HG03460 (cell line): ENCODE measurements around the gene APBB2.

Experiments
- ATAC-seq: cut with Tn5 transposase; IDR thresholded peaks from one replicate; pipeline ENCODE4 v1.9.1; 2021; ENCODE audit not compliant: unreplicated experiment

Gene APBB2

DNA sequence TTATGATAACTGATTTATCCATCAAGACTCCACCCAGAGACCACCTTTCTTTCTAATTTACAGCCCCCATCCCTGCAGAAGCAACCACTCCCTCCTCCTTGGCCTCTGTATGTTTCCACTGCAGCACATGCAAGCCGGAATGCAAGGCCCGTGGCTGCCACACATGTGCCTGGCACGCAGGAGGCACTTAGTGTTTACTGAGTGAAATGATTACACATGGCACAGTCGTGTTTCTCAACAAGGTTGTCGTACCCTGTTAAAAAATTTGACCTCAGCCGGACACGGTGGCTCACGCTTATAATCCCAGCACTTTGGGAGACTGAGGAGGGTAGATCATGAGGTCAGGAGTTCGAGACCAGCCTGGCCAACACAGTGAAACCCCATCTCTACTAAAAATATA lies 104.3 kb downstream of the APBB2 start:
- no peak for ATAC-seq

DNA sequence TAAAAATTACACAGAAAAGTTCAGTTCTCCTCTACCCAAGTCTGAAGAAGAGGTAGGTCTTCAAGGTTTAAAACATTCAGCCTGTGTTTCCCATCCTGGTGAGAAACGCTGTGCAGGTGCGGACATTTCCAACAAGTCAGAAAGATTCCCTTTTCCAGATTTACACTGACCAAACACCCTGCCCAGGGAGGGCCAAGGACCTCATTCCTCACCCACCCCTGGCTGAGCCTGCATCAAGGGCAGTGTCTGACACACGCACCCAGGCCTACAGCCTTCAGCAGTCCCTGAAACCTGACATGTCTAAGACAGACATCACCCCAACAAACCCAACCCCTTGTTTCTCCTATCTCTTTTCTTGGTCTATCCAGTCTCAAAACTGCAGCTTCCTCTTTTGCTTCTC lies 105.9 kb downstream of the APBB2 start:
- no peak for ATAC-seq

DNA sequence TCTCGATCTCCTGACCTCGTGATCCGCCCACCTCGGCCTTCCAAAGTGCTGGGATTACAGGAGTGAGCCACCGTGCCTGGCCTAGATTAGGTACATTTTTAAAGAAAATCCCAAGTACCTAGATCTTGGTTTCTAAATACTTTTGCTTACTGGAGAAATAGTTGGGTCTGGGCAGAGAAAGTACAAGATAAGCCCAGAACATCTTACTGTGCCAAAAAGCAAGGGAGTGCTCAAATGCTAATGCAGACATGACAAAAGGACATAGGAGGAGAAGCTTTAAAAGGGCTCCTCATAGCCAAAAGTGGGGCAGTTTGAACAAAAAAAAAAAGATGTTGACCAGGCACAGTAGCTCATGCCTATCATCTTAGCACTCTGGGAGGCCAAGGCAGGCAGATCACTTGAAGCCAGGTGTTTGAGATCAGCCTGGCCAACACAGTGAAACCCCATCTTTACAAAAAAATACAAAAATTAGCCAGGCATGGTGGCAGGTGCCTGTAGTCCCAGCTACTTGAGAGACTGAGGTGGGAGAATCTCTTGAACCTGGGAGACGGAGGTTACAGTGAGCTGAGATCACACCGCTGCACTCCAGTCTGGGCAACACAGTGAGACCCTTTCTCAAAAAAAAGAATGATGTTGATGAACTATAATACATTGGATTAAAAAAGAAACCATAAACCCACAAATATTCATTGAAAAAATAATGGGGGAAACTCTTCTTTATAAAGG lies 107.5 kb downstream of the APBB2 start:
- ATAC-seq = no peak

DNA sequence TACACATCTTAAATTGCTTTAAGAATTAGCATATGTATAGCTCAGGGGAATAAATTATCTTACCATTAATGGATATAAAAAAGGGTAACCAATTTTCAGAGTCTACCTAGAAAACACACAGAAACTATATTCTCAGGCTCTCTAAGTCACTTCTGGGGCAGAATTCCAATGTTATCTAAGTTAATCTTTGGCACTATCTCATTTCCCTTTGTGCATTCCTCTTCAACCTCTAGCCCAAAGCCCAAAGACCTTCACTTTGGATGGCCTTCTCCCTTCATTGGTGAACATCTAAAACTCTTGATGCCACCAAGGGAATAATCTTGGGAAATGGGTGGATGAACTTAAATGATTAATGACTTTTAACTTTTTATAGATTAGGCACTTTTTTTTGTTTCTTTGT lies 108.3 kb downstream of the APBB2 start:
- no peak for ATAC-seq

DNA sequence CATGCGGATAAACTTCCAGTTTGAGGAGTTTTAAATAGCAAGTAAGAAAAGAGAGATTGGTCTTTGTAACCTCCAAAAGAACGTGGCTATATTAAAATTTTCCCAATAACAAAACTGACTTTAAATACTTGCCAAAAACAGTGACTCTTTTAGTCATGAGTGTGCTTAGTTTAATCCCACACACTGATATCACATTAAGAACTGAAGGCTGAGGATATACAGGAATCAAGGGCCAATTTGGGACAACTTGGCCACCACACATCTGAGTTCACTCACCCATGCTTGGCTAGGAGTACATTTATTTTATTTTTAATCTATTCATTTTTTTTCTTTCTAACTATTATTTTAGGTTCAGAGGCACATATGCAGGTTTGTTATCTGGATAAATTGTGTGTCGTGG lies 110.2 kb downstream of the APBB2 start:
- no peak for ATAC-seq

DNA sequence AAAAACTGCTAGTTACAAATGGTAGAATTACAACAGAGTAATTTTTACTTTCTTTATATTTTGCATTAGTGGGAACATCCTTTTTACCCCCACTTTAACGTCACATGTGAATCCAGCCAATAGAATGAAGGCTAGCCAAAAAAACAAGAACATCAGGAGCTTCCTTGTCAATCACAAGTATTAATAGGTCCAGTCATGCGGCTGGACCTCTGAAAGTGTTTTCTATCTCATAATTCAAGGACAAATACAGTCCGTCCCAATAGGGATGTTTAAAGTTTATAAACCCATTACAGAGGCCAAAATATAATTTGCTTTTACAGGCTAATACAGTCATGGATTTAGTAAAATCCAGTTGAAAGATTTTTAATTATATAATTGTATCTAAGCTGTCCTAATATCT lies 110.7 kb downstream of the APBB2 start:
- ATAC-seq = no peak

DNA sequence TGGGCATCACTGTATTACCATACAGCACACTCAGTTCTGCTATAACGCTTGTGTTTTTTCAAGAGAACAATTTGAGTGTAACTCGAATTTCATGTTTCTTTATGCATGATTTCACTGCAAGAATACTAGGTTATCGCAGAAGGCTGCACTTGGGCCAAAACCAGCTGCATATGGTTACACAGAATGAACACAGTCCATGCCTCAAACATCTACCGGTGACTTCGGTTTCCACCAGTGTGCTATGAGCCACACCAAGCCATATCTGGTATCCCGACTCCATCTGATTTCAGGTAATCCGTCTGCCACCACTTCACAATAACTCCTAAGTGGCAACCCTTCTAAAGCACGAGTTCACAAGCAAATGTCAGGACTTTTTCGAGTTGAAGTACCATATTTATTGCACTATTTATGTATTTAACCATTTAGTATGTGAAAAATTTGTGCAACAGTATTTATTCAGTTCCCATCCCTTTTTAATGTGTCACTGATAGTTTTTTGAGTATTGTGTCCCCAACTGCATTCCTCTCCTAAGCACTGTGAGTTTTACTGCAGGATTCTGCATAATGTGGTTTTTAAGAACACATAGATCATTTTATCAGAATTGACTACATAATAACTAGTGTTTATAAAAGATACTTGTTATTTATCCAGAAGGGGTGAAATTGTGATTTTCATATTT lies 111.8 kb downstream of the APBB2 start:
- no peak for ATAC-seq

DNA sequence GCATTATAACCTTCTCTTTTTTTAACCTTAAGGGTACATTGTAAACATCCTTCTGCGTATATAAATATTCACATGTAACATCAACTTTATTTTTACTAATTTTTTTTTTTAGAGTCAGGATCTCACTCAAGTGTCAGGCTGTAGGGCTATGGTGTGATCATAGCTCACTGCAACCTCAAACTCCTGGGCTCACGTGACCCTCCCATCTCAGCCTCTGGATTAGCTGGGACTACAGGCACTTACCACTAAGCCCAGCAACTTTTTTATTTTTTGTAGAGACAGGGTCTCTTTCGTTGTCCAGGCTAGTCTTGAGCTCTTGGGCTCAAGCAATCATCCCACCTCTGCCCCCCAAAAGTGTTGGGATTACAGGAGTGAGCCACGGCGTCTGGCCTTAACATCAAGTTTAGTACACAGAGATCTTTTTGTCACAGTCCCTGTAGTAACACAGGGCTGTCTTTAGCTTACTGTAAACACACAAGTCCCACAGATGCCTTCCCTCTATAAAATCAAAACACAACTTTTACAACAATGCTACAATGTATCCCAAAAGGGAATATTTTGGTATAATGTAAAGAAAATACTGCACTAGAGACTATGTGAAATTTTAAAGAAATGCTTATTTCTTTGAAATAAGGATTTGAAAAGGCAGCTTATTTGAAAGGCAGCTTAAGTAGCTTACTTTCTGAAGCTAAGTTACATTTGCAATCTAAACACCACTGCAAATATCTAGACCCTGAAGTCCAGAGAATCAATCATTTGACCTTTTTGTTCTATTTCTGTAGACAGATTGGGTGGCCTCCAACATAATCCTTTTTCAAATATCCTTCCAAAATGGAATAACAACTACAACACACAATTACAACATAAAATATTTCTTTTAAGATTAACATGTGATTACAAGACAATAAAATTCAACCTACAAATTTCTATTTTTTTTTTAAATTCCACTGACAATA lies 116.0 kb downstream of the APBB2 start:
- ATAC-seq = no peak

DNA sequence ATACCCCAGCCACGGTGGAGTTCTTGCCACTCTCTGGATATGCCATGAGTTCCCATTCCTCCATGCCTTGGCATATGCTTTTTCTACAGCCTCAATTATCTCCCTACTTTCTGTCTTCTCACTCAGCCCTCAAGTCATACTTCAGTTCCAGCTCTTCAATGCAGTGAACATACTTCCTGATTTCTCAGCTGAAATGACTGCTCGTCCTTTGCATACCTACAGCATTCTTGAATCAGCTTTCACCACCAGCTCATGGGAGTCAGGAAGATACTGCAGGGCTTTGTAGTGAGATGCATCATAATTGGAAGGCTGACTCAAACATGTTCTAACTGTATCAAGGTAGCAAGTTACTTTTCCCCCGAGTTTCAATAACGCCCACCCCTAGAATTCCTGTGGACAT lies 118.4 kb downstream of the APBB2 start:
- ATAC-seq = no peak

DNA sequence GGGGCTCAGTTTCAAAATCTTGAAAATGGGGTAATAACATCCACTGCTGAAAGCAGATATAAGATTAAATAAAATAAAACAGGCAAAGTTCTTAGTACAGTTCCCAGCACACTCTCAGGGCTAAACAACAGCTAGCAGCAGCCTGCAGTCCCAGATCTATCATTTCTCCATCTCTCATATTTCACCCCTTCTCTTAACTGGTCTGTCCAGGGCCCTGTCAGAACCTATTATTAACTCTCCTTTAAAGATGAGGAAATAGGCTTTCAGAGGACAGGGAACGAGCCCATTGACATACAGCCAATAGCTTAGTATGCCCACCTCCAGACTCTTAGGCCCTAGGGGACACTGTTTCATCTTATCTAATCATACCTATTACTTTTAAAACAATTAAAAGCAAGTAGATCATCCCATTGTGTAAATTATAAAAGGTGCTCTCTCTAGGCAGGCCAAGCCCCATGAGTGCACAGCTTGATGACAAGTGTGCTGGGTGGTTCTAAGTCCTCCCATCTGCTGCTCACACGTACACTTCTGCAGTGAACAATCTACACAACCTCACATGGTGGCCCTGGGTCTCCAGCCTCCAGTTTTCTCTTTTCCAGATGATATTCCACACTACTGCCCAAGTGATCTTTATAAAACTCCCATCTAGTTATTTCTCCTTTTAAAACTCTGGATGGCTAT lies 119.0 kb downstream of the APBB2 start:
- ATAC-seq = no peak

DNA sequence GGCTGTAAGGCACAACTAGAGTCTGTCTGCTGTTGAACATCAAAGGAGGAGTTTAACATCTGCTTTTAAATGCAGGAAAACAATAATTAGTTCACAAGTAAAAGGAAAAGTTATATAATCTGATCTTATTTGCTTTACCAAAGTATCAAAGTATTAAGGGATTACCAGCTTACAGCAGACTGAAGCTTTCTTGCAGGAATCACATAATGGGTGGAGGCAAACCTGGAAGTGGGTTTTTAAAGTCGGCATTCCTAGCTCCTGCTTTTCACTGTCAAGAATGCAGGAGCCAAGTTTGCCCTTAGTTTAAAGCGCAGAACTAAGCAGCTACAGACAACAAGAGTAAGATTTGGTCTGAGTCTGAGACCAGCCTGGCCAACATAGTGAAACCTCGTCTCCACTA lies 122.2 kb downstream of the APBB2 start:
- no peak for ATAC-seq

DNA sequence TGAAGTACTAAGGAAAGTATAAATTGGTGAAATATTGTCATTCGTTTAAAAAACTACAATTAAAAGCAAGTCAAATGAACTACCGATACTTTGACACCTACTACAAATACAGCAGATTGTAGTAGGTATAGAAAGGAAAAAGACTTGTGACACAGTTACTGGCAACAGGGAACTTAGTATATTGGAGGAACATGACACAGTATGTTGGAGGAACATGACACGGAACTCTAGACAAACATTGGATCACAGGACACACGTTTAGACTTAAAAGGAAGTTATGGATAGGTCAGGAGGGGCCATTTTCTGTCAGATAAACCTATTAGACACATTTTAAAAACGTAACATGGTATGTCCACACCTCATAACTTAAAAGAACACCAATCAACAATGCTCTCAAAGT lies 132.5 kb downstream of the APBB2 start:
- ATAC-seq = no peak

DNA sequence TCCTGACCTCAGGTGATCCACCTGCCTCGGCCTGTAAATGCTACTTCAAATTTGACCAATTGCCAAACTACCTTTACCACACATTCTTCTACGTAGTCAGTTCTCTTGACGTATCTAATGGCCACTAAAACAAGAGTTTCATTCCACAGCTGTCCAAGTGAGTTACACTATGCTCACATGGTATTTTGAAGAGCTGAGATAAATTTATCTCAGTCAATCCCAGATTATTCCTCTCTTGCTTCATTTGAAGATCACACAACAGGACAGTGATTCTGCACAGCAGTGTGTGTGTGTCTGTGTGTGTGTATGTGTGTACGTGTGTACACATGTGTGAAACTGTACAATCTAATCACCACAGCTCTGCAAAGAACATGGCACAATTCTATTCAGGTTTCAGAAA lies 133.4 kb downstream of the APBB2 start:
- no peak for ATAC-seq

DNA sequence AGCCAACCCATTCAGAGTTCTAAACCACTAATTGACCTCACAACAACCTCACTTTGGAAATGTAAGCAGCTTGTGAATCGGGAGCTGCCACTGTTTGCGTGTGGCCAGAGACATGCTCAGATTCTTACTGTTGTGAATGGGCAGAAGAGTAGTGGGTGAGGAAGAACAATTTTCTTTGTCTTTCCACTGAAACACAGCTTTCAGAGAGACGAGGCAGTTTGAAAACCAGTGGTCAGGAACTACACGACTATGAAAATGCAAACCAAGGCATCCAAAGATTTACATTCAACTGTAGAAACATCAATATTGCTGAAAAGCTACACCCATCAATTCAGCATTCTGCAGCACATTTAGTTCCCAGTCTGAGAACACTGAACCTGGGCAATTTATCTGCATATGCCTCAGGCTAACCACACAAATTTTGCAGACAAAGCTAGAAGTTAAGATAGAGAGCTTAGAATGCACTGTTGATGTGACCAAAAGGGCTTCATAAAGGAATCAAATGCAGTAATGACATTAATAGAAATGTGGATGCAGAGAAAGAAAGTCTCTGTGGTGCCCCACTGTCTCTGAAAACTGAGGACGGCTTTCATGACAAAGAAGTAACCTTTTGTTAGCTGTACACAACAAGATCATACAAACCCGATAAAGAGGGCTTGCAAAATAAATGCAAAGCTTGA lies 134.3 kb downstream of the APBB2 start:
- no peak for ATAC-seq

DNA sequence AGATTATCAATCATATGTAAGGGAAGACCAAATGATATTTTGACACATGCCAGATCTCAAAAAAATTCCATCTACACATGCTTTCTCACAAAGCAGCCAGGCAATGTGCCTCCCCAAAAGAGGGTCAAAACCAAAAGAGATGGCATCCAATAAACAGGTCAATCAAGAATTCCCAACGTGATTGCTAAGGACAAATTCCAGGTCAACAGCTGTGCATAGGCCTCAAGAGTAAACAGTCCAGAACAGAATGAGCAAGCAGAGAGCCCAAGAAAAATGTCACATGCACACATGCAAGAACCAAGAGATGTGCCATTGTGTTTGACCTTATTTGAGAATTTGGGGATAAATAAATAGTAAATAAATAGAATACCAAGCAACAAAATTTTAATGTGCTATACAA lies 136.7 kb downstream of the APBB2 start:
- no peak for ATAC-seq

DNA sequence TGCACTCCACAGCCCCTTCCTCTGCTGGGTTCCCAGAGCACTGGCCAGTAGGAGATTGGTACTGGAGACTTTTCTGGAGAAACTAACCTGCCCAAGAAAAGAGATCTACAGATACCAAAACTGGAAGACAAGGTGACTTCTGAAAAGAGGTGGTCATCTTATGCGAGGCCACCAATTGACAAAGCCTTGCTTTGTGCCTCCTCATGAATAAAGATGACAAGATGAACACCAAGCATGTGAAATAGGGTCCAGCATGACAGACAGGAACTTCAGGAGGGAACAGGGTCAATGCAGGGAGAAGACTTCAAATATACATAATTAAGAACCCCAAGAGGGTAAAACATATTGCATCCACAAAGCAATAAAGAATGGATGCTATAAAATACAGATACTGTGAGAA lies 137.9 kb downstream of the APBB2 start:
- no peak for ATAC-seq

DNA sequence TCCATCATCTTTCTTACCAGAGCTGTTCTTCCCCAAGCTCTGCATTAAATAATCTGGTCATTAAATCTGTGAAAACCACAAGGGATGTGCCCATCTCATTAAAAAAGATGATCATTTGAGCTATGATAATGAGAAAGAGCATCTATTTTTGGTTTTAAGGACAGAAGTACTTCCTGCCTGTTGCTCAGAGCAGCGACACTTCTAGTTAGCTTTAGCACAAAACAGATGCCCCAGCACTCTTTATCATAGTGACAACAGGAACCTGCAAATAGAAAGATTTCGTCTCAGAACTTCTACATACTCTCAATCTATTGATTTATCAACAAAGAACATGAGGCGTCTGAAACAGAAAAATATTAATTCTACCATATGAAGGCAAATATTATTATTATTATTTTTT lies 140.1 kb downstream of the APBB2 start:
- no peak for ATAC-seq

DNA sequence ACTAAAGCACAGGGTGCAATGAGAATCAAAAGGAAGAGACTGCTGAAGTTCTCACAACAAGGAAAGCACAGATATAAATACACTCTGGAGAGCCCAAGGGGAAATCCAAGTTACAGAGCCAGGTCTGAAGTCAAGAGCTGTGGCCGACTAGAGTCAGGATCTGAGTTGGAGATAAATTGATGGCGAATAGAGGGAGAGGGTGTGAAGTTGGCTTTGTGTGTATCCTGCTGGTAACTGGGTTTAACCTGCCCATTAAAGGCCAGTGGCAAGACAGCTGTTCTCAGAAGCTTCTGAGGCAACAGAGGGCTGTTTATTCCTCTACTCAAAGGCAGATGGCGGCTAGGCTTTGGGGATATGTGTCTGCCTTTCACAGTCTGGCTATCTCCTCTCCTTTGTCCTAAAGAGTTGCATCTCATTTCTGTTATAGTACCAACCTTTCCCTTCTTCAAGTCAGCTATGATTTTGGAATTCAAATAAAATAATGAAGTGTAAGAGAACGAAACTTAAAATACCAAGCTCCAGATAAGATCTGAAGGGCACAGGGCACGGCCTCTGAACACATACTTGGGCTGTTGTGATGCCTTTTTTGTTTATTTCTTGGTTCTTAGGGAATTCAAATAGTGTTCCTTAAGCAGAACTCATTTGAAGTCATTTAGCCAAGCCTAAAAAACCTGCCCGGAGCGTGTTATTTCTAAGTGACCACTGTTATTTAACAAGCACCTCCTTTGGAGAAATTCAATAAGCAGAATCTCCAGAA lies 142.1 kb downstream of the APBB2 start:
- ATAC-seq = no peak

DNA sequence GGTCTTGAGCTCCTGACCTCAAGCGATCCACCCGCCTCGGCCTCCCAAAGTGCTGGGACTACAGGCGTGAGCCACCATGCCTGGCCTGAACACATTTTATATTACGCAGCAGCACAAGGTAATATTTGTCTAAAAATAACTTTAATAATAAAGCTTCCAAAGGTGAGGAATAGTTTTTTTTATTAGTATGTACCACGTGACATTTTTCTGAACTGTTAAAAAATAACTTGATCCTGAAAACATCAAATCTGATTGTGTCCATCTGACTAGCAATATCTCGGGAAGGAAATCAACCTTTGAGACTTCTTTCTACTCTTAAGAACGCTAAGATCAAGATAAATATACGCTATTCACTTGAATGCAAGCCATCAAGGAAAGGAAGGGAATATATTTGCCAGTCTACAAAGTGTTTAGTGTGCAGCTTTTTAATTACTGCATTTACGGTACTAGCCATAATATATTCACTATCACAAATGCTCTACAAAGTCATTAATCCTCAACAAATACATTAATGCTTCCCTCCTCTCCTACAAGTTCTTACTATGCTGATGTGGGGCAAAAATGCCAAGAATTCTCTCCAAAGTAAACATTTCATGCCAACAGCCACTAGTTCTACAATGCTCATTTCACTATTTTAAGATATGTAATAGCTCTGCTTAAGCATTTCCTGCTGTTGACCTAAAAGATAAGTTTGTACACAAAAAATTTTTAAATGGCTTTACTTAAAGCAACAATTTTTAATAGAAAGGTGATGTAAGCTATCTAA lies 143.6 kb downstream of the APBB2 start:
- ATAC-seq = no peak
